Suprapubic skin (tissue), 3 donors: Measurements from ENCODE around the gene CTXND1.

Source experiments
- CTCF ChIP-seq, 2 donors: fragments of 200-600 bp in 1 of 2; fragments of 450-650 bp in 1 of 2; sonication (generic) in 1 of 2; IDR thresholded peaks; one replicate each; pipeline ENCODE4 v1.5.1; 2016 to 2019; ENCODE audit warnings: antibody characterized with exemption in 2 of 2, mild to moderate bottlenecking in 1 of 2, moderate library complexity in 1 of 2
- POLR2A ChIP-seq, 2 donors: fragments of 450-650 bp; IDR thresholded peaks; one replicate each; pipeline ENCODE4 v1.6.1; 2017; ENCODE audit warnings: antibody characterized with exemption in 2 of 2, mild to moderate bottlenecking in 2 of 2, moderate library complexity in 2 of 2

- TF ChIP-seq CTCF (IDR thresholded peaks at IDR 0.05): no peak
- TF ChIP-seq POLR2A (IDR thresholded peaks at IDR 0.05): no peak
Observed at GRCh38 chr15:80172401-80172800, 79.6 kb downstream of the CTXND1 start.
